Measurements from ENCODE around the gene CADM1.

CADM1 gene

GRCh38 chr11:115198321-115198741 is 305.9 kb downstream of the CADM1 start:
- DNase-seq: no peak

- DNase-seq: no peak
Observed at GRCh38 chr11:115197433-115197832, 306.8 kb downstream of the CADM1 start.

GRCh38 chr11:115197031-115197430 is 307.2 kb downstream of the CADM1 start:
- no peak for DNase-seq

DNA sequence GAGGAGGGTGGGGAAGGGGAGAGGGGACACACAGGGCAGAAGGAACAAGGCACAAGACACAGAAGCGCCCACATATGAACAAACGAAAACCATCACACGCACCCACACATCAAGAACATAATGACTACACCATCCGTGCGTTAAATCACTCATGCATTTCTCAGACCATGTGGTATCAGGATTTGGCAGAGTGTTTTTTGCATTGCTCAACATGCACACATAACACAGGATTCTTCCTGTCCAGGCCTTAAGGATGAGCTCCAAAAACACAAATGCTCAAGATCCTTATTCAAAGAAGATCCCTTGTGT is 309.5 kb downstream of the CADM1 start:
- DNase-seq: no peak

DNA sequence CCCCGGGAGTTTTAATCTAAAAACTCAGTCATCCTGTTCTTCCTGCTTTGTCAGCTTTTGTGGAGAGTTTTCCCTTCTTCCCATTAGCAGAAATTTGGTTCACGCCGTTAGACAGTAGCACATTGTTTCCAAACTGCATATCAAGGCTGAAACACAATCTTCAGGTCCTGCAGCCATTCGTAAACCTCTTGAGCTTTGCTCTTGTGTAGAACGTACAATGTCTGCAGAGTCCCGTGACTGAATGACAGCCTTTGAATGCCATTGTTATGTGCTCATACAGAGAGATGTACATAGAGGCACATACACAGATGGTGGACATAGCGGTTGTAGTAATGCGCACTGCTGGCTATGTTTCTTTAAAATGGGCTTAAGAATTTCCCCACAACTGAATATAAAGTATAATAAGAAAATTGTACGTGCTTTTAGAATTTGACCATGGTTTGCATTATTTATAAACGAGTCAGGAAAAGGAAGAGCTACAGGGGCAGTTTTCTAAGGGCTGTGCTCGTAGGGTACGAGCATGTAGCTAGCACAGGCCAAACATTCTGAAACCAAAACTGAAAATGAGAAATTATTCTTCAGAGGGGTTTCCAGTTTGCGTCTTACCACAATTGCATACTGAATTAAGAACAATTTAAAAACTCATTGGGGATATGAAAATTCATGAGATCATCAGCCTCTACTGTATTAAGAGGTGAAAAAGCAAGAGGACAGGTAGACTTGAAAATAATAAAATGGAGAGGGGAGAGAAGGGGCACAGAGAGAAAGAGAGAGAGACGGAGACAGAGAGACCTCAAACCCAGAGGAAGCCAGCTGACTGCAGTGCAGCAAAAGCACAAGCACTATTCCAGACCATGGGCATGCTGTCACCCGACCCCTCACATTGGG is 310.1 kb downstream of the CADM1 start:
- no peak for DNase-seq

- DNase-seq: no peak
Observed at GRCh38 chr11:115191761-115192160, 312.5 kb downstream of the CADM1 start.

DNA sequence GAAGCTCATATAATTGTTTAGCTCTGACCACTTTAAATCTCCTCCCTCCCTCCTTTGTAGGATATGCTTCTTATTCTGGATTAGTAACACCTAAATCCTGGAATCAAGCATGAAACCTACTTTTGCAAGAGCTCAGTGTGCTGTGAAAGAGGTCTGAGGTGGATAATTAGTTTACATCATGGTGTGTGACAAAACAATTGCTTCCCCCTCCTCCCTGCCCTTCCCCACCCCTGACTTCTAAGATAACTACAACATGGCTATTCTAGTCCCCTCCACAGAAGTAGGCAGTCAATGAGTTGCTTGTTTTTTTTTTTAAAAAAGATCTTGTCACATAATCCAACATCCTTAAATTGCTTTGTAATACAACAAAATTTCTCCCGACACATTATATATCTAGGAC is 314.0 kb downstream of the CADM1 start:
- no peak for DNase-seq

GRCh38 chr11:115188898-115189278 is 315.3 kb downstream of the CADM1 start:
- DNase-seq: no peak

GRCh38 chr11:115188188-115188897 is 315.9 kb downstream of the CADM1 start:
- no peak for DNase-seq

GRCh38 chr11:115185931-115186330 is 318.3 kb downstream of the CADM1 start:
- DNase-seq: no peak

DNA sequence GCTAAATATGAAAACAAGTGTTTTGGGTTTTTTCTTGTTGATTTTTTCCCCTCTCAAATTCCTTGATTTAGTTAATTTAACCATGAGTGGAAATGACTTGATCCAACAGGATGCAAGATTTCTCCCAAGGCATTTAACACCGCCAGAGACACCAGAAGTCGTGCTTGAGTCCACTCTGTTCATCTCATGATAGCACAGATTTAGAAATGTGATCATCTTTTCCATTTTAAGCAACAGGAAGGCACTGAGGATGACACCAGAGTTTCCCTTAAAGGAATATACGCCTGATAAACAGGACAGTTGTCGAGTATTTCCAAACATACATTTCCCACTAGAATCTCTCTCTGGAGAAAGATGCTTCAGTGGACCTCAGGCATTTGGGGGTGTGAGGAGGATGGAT is 318.7 kb downstream of the CADM1 start:
- DNase-seq: no peak

DNA sequence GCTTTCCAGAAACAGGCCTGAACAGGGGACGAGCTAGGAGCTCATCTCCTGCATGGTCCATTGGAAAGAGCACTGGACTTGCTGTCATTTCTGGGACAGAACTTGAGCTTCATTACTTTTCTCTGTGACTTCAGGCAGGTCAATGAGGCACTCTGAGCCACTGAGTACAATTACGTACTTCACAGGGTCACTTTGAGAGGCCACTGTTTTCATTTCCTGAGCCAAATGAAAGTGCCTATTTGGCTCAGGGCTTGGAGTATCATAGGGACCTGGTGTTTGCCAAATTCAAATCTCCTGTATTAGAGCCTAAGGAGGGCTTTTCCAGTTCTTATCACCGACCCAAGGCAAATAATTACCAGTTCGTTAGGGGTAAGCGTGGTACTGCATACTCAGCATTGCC is 319.3 kb downstream of the CADM1 start:
- DNase-seq: no peak

- no peak for DNase-seq
Observed at GRCh38 chr11:115183830-115184229, 320.4 kb downstream of the CADM1 start.

GRCh38 chr11:115183136-115183535 is 321.1 kb downstream of the CADM1 start:
- no peak for DNase-seq

DNA sequence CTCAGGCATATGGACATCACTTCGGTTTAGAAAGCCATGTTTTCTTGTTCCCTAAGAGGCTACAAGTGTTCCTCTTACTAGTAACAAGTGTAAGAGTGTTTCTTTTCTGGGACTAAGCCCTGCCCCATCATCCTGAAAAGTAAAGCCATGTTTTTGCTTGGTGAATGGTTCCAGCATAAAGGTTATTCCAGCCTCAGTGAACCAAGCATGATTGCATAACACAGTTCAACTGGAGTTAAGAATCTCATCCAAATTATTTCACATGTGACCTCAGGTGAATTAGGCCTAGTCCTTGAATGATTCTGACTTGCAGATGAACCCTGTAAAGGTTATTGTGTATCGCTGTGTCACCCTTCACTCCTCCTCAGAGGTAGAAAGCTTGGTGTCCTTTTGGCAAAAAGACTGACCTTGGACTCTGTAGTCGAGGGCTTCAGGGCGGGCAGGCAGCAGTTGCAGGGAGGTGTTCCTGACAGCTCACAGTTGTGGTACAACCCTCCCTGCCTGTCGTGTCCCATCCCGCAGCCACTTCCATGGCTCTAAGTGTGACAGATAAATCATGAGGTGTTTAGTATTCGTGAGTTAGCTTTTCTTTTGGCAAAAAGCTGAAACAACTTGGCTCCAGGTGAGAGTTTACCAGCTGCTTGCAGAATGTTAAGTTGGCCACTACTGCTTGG is 321.8 kb downstream of the CADM1 start:
- no peak for DNase-seq

DNA sequence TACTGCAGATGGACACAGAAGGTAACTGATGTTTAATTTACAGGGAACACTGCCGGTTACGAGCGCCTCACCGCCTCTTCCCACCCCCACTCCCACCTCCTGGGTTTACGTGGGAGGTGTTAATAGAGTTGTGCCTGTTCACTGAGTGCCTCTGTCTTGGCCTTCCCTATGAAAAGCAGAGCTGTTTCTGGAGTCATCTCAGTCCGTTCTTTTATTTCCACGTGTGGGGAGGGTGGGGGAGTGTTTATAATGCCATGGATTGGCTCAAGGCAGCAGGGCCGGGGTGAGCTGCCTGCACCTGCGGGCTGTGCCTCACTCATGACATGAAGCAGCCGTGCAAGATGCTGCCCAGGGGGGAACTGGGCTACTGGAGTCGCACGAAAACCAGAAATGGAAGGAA is 322.7 kb downstream of the CADM1 start:
- no peak for DNase-seq

DNA sequence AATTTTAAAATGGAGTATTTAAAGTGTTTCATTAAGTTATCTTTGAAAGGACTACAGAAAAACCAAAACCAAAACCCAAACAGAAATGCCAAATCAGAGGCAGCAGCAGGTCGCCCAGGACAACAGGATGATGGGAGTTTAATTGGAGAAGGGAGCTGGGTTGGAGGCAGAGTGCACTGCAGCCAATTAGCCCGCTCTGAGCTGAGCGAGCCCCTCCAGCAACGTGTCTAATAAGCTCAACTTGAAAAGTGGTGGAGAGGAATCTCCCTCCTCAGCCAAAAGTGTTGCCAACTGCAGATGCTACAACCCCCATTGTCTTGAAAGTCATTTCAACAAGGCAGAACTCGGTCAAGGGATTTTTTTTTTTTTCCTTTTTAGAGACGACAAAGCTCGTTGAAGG is 323.9 kb downstream of the CADM1 start:
- peak; percentile 70 for DNase-seq

DNA sequence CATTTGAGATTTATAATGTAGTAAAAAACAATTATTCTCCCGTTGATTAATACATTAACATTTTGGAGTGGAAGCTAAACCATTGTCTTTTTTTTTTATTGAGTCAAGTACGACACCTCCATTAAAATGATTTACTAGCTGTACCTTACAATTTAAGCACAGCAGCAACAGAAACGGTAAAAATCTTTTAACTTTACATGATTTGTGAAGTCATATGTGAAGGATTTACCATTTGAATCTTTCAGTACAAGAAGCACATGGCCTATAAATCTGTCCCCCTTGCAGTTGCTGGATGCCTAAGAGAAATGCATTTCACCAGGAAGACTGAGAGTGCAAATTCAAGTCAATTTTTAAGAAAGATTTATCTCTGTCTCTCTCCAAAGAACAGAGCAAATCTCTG is 324.6 kb downstream of the CADM1 start:
- no peak for DNase-seq

- DNase-seq: no peak
Observed at GRCh38 chr11:115178705-115179104, 325.5 kb downstream of the CADM1 start.

GRCh38 chr11:115173136-115173535 is 331.1 kb downstream of the CADM1 start:
- no peak for DNase-seq

- DNase-seq: peak; percentile 78
Observed at GRCh38 chr11:115170133-115170815, 333.9 kb downstream of the CADM1 start.

GRCh38 chr11:115169251-115169650 is 335.0 kb downstream of the CADM1 start:
- DNase-seq: no peak

GRCh38 chr11:115168686-115169085 is 335.5 kb downstream of the CADM1 start:
- DNase-seq: no peak

Data from eye (tissue), 1 donor.